HG03064 (cell line): Measurements from ENCODE around the gene TOMM5.
"Not testable (repeated sequence)": the region's sequence is repeated elsewhere in the genome, so short reads cannot be mapped to it uniquely, and the experiment has no call there.

Experiments
- ATAC-seq: cut with Tn5 transposase; IDR thresholded peaks from one replicate; pipeline ENCODE4 v1.9.1; 2021; ENCODE audit warnings: low read depth; ENCODE audit not compliant: unreplicated experiment

The TOMM5 gene

DNA sequence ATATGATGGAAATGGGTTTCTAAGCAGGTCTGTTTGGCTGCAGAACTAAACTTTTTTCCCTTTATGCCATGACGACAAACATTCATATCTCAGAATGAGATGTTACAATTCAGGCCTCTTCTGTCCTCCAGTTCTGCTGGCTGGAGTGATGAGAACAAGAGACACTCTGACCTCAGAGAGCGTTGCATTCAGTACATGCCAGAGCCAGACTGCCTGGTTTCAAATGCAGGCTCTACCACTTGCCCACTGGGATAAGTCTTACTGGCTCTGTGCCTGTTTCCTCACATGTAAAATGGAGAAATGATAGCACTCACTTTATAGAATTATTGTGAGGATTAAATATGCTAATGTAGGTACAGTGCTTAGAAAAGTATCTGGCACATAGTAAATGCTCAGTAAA lies 24.8 kb upstream of the TOMM5 start:
- no peak for ATAC-seq

- ATAC-seq, result no peak
Measured at GRCh38 chr9:37611961-37612360, 19.6 kb upstream of the TOMM5 start.

DNA sequence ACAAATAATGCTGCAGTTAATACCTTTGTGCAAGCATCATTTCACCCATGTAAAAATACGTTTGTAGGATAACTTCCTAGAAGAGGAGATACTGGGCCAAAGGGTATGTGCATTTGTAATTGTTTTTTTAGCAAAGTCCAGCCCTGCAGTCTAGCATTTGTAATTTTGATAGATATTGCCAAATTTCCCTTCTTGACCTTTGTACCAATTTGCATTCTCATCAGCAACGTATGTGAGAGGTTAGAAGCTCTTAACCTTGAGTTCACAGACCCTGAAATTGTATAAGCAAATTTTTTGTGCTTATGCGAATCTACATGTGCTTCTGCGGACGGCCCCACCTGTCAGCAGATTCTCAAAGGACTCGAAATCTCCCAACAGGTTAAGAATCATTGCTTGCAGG lies 18.6 kb upstream of the TOMM5 start:
- no peak for ATAC-seq

GRCh38 chr9:37609735-37610397 lies 17.5 kb upstream of the TOMM5 start:
- ATAC-seq, result no peak

DNA sequence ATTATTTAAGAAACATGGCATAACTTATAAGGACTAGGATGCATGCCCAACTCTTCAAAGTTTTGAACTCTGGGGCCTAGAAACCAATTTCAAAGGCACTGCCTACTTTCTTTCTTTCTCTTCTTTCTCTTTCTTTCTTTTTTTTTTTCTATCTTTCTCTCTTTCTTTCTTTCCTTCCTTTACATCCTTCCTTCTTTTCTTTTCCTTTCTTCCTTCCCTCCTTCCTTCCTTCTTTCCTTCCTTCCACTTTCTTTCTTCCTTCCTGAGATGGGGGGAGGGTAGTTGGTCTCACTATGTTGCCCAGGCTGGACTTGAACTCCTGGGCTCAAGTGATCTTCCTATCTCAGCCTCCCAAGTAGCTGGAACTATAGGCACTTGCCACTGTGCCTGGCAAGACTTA lies 15.9 kb upstream of the TOMM5 start:
- ATAC-seq, result no peak

GRCh38 chr9:37604296-37604695 lies 11.9 kb upstream of the TOMM5 start:
- no peak for ATAC-seq

GRCh38 chr9:37602817-37603216 lies 10.4 kb upstream of the TOMM5 start:
- no peak for ATAC-seq

GRCh38 chr9:37602061-37602460 lies 9.7 kb upstream of the TOMM5 start:
- ATAC-seq, result not testable (repeated sequence)

DNA sequence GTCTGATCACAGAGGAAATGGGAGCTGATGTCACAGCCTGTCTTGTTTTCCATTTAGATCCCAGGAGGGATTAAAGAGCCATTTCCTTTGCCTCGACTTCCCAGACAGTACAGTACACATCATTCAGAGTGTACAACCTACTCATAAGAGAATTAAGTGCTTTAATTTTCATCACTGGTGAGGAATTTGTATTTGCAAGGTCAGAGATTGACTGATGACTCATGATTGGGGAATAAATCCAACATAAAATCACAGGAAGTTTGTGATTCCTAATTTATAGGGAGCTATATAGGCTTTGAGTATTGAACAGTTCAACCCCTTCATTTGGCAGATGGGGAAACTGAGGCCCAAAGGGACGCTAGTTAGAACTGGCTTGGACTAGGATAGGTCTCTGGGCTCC lies 4.1 kb upstream of the TOMM5 start:
- no peak for ATAC-seq

DNA sequence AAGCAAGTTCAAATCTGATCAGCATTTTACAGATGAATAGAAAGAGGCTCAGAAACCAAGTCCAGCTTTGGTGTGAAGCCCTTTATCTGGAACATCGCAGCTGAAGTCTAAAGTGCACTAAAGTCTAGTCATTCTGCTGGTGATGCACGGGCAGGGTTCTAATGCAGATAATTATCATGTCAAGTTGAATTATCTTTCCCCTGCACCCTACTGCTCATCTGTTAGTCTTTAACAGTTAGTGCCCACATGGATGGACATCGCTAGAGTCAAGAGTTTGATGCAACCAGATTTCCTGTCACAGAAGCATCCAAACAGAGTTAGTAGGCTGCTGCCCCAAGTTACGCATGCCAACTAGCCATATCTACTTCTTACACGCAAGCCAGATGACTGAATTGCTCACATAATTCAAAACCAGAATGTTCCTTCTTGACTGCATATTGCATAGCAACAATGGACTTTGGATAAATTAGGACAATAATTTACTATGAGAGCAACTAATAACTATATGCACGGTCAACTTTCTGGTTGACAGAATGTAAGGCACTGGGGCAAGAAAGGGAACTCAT lies 1.6 kb upstream of the TOMM5 start:
- no peak for ATAC-seq

GRCh38 chr9:37587521-37587920 lies 4.9 kb downstream of the TOMM5 start:
- no peak for ATAC-seq

- ATAC-seq, result no peak
Measured at GRCh38 chr9:37583522-37584121, 8.8 kb downstream of the TOMM5 start.

GRCh38 chr9:37582548-37583157 lies 9.7 kb downstream of the TOMM5 start:
- ATAC-seq, result no peak

- ATAC-seq, result peak; percentile 77
Measured at GRCh38 chr9:37575921-37576721, 16.3 kb downstream of the TOMM5 start, which contains the start of gene FBXO10. Gene FBXO10, minus strand, starts transcription at chr9:37576380. Its CDS starts 34,612 bp downstream, at chr9:37541768.

GRCh38 chr9:37575511-37575914 lies 16.9 kb downstream of the TOMM5 start:
- peak; percentile 50 for ATAC-seq

- ATAC-seq, result no peak
Measured at GRCh38 chr9:37575001-37575400, 17.4 kb downstream of the TOMM5 start.

- no peak for ATAC-seq
Measured at GRCh38 chr9:37574241-37574721, 18.1 kb downstream of the TOMM5 start.

DNA sequence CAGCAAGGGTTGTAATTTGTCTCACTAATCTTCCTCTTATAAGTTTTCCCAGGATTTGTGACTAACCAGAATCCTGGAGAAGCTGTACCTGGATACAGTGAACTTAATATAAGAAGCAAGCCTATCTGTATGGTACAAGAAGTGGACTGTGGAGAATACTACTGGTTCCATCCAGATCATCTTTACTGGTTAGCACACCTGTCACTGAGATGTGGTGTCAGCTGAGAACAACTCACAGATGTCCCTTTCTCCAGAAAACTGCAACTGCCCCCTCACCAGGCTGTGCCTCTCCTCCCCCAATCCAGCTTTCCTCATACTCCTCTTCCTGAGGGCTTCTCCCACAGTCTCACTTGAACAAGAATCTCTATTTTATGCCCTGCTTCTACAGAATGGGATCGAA lies 21.1 kb downstream of the TOMM5 start:
- ATAC-seq, result no peak

DNA sequence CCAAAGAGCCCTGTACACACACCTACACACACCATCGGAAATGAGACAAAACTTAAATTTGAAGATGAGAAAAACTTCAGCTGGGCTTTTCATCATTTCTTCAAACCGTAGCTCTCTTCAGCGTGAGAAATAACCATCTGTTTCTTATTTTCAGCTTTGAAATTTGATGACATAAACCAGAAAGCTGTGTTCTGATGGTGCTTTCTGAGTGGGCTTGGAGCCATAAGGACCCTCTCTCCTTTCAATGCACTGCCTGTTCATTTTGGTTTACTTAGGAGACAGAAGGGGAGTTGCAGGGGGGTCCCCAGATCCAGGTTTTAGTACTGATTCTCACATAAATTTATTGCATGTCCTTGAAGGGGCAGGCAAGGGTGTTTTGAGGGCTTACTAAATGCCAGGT lies 25.7 kb downstream of the TOMM5 start:
- ATAC-seq, result no peak

GRCh38 chr9:37565661-37566618 lies 26.5 kb downstream of the TOMM5 start:
- ATAC-seq, result peak; percentile 86
